Ovary (tissue), 3 donors: ENCODE measurements around the gene RAD51C.
"Not testable (repeated sequence)": the region's sequence is repeated elsewhere in the genome, so short reads cannot be mapped to it uniquely, and the experiment has no call there.

Experiments used
- CTCF ChIP-seq, 3 donors: fragments of 450-650 bp in 2 of 3; fragments of 200-600 bp in 1 of 3; IDR thresholded peaks; one replicate each; pipeline versions ENCODE4 v1.5.1 to v1.8.0; 2016 to 2022; ENCODE audit warnings: antibody characterized with exemption in 3 of 3, mild to moderate bottlenecking in 1 of 3
- EP300 ChIP-seq: sonication (generic); formaldehyde crosslinking; IDR thresholded peaks from one replicate; pipeline ENCODE4 v1.6.1; 2017; ENCODE audit warnings: antibody characterized with exemption
- POLR2A ChIP-seq: fragments of 450-650 bp; IDR thresholded peaks from one replicate; pipeline ENCODE4 v1.6.1; 2017; ENCODE audit warnings: antibody characterized with exemption, mild to moderate bottlenecking, moderate library complexity
- donor health status: DM: no; HTN: no; CAD: no.

DNA sequence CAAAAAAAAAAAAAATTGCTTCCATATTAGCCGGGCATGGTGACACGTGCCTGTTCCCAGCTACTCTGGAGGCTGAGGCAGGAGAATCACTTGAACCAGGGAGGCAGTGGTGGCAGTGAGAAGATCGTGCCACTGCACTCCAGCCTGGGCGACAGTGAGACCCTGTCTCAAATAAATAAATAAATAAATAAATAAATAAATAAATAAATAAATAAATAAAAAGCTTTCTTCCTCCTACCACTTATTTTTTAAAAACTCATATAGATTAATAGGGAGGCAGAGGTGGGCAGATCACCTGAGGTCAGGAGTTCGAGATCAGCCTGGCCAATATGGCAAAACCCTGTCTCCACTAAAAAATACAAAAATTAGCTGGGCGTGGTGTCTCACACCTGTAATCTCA lies 7.9 kb upstream of the RAD51C start:
- TF ChIP-seq EP300; POLR2A; CTCF (IDR thresholded peaks at IDR 0.05): not testable (repeated sequence)
